Activated CD4-positive, alpha-beta T cell treated with anti-CD3 and anti-CD28 coated beads, Interleukin-2, amount 50 U/mL, for 24 hours (primary cell): ENCODE results near the gene MADCAM1.
"Not testable (repeated sequence)": the region's sequence is repeated elsewhere in the genome, so short reads cannot be mapped to it uniquely, and the experiment has no call there.

Experiments
- DNase-seq, 2 donors: peaks; one replicate each; pipeline ENCODE4 v3.0.0-alpha.2; 2020; ENCODE audit warnings: low read depth in 1 of 2, low spot score in 1 of 2

The MADCAM1 gene

GRCh38 chr19:465056-465816 is 31.1 kb upstream of the MADCAM1 start:
- DNase-seq = no peak

DNA sequence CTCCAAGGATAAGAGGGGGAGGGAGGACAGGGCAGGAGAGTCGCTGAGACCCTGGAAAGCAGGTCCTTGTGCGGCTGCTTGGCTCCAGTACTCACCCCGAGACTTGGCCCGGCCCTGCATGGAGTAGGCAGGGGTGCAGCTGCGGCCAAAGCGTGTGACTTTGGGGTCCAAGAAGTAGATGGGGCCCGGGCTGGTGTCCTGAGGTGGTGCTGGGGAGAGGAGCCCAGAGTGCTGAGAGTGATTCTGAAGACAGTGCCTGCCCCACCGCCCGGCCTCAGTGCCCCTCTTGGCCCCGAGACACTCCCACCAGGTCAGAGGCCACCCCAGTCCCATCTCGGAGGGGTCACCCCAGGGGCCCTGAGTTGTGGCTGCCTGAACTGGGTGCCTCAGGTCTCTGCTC is 28.7 kb upstream of the MADCAM1 start:
- no peak for DNase-seq

GRCh38 chr19:468587-469256 is 27.6 kb upstream of the MADCAM1 start:
- DNase-seq = no peak

DNA sequence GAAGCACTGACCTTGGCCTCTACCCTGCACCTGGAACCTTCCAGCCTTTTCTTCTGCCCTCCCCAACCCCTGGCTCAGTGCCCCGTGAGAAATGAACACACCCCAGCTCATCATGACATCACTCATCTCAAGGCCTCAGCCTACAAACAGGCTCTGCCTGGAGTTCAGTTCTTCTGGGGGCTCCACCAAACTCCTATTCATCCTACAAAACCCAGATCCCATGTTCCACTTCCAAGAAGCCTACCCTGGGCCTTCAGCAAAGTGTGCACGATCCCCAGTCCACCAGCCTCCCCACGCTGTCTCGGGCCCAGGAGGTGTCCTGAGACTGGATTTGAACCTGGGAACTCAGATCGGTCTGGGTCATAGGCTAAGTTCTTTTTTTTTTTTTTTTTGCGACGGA is 26.5 kb upstream of the MADCAM1 start:
- no peak for DNase-seq

- no peak for DNase-seq
These were observed 25.6 kb upstream of the MADCAM1 start for GRCh38 chr19:470701-471100.

- DNase-seq = no peak
These were observed 24.1 kb upstream of the MADCAM1 start for GRCh38 chr19:472005-472858.

DNA sequence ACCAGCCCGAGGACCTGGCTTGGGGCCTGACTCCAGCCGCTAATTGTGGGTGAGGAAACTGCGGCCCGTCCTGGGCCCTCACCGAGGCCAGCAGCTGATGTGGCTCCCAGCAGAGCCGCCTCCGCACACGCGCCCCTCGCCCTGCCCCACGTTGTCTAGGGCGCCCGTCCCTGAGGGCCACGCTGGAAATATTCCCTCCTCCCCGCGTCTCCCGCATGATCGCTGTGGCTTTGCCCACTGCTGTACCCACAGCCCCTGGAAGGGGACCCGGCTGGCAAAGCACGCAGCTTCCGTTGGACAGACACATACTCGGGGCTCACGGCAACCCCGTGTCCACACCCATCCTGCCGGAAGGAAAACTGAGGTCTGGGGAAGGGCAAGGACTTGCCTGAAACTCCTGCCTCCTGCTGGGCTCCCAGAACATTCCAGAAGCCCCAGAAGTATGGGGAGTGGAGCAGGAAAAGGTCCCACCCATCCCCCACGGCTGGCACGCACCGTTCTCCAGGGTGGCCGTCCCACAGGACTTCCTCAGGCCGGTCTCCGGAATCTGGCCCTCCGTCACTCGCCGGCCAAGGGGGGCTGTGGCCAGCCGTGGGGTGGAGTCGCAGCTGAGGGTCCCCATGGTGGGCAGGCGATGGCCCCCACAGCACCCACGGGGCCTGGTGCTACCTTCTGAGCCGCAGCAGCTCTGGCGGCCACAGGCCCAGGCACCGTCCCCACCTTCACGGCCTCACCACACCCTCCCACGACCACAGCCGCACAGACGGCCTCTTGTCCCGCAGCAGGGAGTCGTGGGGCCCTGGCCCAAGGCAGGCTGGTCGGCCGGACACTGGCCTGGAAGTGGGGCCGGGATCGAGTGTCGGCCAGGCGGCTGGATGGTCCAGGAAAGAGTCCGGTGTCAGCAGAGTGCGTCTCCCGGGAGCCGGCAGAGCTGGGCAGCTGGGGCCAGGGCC is 21.9 kb upstream of the MADCAM1 start:
- DNase-seq = no peak

GRCh38 chr19:475360-475759 is 20.9 kb upstream of the MADCAM1 start:
- no peak for DNase-seq

DNA sequence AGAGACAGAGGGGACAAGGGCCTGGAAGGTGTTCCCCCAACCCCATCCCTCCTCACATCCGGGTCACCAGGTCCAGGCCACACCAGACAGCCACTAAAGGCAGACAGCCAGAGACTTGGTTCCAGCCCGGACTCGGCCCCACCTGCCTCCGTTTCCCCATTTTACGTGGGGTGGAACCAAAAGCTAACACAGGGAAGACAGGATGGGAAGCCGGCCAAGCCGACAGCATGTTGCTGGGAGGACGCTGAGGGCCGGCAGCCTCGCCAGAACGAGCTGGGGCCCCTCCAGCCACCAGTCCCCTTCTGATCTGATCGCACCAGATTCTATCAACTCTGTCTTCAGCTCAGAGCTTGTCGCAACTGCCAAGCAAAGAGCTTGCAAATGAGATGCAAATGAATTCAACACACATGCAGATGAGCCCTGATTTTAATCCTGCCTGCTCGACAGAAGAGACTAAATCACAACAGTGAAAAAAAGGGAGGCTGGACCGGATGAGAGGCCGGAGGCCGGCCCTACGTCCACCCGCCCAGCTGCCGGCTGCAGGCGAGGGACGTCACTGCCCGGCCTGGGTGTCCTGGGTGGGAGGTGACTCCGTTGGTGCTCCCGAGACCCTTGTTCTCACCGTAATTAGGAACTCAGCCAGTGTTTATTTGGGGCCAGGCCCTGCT is 17.9 kb upstream of the MADCAM1 start:
- no peak for DNase-seq

GRCh38 chr19:478976-479375 is 17.3 kb upstream of the MADCAM1 start:
- no peak for DNase-seq

DNA sequence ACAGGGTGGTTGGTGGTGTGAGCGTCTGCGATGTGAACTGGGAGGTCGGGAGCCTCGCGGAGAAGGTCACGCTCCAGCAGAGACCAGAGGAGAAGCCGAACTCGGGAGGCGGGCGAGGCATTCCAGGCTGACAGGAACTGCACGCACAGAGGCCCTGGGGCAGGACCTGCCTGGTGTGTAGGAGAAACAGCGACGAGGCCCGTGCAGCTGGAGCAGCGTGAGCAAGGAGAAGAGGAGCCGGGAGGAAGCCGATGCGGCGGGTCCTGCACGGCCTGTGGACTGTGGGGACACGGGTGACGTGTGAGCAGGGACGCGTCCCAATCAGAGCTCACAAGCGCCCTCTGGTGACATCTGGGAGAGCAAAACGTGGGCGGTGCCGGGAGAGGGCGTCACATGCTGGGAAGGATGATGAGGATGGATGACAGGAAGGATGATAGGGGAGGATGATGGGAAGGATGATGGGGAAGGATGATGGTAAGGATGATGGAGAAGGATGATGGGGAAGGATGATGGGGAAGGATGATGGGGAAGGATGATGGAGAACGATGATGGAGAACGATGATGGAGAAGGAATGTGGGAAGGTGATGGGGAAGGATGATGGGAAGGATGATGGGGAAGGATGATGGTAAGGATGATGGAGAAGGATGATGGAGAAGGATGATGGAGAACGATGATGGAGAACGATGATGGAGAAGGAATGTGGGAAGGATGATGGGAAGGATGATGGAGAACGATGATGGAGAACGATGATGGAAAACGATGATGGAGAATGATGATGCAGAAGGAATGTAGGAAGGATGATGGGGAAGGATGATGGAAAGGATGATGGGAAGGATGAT is 16.1 kb upstream of the MADCAM1 start:
- peak in 1 of 2 donors; percentile 17 for DNase-seq

DNA sequence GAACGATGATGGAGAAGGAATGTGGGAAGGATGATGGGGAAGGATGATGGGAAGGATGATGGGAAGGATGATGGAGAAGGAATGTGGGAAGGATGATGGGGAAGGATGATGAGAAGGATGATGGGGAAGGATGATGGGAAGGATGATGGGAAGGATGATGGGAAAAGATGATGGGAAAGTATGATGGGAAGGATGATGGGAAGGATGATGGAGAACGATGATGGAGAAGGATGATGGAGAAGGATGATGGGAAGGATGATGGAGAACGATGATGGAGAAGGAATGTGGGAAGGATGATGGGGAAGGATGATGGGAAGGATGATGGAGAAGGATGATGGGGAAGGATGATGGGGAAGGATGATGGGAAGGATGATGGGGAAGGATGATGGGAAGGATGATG is 15.2 kb upstream of the MADCAM1 start:
- not testable (repeated sequence) for DNase-seq

- DNase-seq = no peak
These were observed 13.9 kb upstream of the MADCAM1 start for GRCh38 chr19:482186-483041.

DNA sequence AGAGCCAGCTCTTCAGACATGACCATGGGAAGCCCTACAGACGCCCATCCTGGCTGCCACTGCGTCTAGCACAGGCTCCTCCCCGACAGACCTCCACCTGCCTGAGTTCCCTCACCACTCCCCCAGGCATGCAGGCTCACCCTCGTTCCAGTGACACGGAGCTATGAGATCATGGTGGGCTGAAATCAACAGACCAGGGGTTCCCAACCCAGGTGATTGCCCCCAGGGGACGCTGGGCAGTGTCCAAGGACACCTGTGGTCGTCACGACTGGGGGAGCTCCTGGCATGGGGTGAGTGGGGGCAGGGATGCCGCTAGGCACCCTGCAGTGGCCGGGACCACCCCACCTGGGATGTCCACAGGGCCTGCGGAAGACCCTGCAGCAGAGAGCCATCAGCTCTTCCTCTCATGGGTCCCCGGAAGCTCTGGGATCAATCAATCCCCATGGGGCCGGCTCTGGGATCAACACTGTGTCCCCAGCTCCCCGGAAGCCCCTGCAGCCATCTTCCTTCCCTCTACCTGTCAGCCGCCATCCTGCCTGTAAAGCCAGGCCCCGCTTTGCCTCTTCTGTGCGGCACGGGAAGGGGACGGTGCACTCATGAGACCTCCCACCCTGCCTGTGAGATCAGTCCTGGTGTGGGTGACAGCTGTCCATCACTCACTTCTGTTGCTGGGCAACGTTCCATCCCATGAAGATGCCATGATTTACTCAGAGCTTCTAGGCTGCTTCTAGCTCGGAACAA is 12.8 kb upstream of the MADCAM1 start:
- no peak for DNase-seq

DNA sequence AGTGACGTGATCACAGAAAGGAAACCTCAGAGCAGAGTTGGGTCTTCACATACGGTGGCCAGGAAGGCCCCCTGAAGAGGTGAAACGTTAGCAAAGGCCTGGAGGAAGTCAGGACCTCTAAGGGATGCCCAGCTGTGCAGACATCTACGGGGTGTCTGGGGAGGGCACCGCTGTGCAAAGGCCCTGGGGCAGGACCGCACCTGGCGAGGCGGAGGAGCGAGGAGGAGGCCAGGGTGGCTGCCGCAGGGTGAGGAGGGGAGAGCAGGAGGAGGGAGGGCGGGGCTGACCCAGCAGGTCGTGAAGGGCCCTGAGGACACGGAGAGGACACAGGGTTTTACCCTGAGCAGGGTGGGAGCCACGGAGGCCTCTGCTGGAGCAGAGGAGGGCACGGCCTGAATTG is 11.8 kb upstream of the MADCAM1 start:
- DNase-seq = no peak

- no peak for DNase-seq
These were observed 11.2 kb upstream of the MADCAM1 start for GRCh38 chr19:485077-485476.

DNA sequence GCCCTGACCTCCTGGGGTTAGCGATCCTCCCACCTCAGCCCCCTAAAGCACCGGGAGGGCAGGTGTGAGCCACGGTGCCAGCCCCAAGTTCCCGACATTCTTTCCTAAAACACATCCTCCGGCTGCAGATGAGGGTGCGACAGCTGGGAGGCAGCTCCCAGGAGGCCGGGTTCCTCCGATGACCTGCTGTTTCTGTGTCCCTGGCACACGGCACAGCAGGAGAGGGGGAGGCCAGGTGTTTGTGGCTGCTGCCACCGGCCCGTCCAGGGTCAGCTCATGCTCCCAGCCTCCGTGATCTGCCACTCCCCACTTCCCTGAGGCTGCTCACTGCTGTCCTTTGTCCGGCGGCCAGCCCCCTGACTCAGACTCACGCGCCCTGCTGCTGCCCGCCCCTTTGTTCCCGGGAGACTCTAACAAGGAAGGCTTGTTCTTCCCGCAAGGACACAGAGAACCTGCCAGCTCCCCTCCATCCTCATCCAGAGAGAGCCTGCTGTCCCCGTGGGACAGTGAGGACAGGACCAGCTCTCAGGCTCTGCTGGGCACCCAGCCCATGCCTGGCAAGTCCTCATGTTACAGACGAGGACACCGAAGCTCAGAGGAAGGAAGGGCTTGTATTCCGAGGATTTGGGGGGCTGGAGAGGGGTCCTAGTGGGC is 10.6 kb upstream of the MADCAM1 start:
- DNase-seq = no peak
